ENCODE results near the gene GPN2.
A peak's percentile ranks its signal among the peaks of the same experiment; 100 is the strongest.

Gene GPN2

GRCh38 chr1:26832249-26832960 is 57.7 kb downstream of the GPN2 start:
- H3K4me3 ChIP-seq (ENCODE audit: control insufficient read depth, low read depth, low read length): no peak overlapping the region
- TF ChIP-seq, protein P1, sequence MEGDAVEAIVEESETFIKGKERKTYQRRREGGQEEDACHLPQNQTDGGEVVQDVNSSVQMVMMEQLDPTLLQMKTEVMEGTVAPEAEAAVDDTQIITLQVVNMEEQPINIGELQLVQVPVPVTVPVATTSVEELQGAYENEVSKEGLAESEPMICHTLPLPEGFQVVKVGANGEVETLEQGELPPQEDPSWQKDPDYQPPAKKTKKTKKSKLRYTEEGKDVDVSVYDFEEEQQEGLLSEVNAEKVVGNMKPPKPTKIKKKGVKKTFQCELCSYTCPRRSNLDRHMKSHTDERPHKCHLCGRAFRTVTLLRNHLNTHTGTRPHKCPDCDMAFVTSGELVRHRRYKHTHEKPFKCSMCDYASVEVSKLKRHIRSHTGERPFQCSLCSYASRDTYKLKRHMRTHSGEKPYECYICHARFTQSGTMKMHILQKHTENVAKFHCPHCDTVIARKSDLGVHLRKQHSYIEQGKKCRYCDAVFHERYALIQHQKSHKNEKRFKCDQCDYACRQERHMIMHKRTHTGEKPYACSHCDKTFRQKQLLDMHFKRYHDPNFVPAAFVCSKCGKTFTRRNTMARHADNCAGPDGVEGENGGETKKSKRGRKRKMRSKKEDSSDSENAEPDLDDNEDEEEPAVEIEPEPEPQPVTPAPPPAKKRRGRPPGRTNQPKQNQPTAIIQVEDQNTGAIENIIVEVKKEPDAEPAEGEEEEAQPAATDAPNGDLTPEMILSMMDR (conservative IDR thresholded peaks at IDR 0.05; ENCODE audit: control insufficient read depth, insufficient read depth, low read depth, low read length): no peak
- no peak for DNase-seq (ENCODE audit: low read depth)

GRCh38 chr1:26831546-26832248 is 58.4 kb downstream of the GPN2 start:
- peak; percentile 41 for DNase-seq (ENCODE audit: low read depth)
- H3K4me3 ChIP-seq (ENCODE audit: control insufficient read depth, low read depth, low read length): no peak overlapping the region
- TF ChIP-seq, protein P1 (conservative IDR thresholded peaks at IDR 0.05; ENCODE audit: control insufficient read depth, insufficient read depth, low read depth, low read length): no peak

GRCh38 chr1:26831059-26831458 is 59.0 kb downstream of the GPN2 start:
- DNase-seq (ENCODE audit: low read depth): no peak
- TF ChIP-seq, protein P1 (conservative IDR thresholded peaks at IDR 0.05; ENCODE audit: control insufficient read depth, insufficient read depth, low read depth, low read length): no peak
- H3K4me3 ChIP-seq (ENCODE audit: control insufficient read depth, low read depth, low read length): no peak overlapping the region

- DNase-seq (ENCODE audit: low read depth): no peak
- H3K4me3 ChIP-seq (ENCODE audit: control insufficient read depth, low read depth, low read length): no peak overlapping the region
- TF ChIP-seq, protein P1 (conservative IDR thresholded peaks at IDR 0.05; ENCODE audit: control insufficient read depth, insufficient read depth, low read depth, low read length): no peak
These were observed 60.7 kb downstream of the GPN2 start for GRCh38 chr1:26829184-26829911.

DNA sequence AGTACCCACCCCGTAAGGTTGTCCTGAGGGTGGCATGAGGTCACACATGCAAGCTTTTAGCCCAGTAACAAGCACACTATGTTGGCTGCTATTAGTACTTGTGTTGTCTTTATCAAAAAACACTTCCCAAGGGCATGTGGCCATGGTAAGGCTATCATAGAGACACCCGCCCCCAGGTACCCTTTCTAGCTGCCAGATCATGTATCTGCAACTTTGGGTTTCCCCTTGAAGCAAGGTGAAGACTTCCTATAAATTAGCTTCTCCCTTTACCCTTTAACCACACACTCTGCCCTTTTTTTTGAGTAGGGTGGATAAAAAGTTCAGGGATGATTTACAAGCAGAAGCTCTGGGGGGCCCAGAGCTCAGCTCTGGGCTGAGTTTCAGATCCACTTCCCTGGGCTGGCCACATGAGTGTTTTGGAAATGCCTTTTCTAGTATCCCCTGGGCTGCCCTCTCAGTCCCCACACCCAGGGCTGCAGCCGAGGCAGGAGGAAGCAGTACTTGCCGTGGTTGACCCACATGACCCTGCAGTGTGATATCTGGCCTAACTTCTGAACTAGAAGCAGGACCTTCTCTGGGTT is 61.6 kb downstream of the GPN2 start:
- peak overlapping the region; percentile 2 for H3K4me3 ChIP-seq (ENCODE audit: control insufficient read depth, low read depth, low read length)
- DNase-seq (ENCODE audit: low read depth): no peak
- TF ChIP-seq, protein P1 (conservative IDR thresholded peaks at IDR 0.05; ENCODE audit: control insufficient read depth, insufficient read depth, low read depth, low read length): no peak

DNA sequence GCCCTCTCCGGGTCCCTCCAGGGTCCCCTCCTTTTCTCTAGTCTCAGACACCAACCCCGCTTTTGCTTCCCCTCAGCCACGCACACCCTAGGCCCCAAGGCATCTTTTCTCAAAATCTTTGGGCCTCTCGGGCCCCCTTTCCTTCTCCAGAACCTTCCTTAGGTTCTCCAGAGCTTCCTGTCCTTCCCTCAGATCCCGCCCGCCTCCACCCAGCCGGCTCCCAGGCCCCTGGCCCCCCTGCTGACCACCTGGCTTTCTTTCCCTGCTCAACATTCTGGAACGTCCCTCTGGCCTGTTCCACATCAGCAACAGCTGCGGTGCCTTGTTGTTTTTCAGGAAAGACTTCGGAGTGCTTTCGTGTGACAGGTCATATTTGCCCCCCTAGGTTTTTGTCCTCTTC is 62.4 kb downstream of the GPN2 start:
- no peak for DNase-seq (ENCODE audit: low read depth)
- peak overlapping the region; percentile 67 for H3K4me3 ChIP-seq (ENCODE audit: control insufficient read depth, low read depth, low read length)
- TF ChIP-seq, protein P1 (conservative IDR thresholded peaks at IDR 0.05; ENCODE audit: control insufficient read depth, insufficient read depth, low read depth, low read length): no peak
